ENCODE measurements around the gene SH3BP4.

DNA sequence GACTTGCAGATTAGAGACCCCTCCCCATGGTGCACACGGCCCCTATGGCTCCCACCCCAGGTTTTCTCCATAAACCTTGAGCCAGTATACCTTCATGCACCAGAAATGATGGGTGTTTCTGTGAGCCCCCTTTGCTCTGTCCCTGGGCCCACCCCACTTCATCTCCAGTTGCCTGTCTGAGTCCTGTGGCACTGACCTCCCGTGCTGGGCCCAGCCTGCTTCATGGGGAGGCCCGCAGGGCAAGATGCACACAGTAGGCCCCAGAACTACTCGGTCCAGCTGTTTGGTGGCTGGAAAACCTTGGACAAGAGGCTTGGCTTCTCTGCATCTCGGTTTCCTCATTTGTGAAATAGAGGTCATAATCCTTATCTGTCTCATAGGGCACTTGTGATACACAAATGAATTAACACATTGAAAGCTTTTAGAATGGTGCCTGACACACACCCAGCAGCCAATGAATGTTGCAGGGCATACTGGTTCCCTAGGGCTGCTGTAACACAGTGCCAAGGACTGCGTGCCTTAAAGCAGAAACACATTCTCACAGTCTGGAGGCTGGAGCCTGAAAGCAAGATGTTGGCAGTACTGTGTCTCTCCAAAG, 58.4 kb downstream of the SH3BP4 start:
- TF ChIP-seq, protein P1, sequence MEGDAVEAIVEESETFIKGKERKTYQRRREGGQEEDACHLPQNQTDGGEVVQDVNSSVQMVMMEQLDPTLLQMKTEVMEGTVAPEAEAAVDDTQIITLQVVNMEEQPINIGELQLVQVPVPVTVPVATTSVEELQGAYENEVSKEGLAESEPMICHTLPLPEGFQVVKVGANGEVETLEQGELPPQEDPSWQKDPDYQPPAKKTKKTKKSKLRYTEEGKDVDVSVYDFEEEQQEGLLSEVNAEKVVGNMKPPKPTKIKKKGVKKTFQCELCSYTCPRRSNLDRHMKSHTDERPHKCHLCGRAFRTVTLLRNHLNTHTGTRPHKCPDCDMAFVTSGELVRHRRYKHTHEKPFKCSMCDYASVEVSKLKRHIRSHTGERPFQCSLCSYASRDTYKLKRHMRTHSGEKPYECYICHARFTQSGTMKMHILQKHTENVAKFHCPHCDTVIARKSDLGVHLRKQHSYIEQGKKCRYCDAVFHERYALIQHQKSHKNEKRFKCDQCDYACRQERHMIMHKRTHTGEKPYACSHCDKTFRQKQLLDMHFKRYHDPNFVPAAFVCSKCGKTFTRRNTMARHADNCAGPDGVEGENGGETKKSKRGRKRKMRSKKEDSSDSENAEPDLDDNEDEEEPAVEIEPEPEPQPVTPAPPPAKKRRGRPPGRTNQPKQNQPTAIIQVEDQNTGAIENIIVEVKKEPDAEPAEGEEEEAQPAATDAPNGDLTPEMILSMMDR (IDR thresholded peaks at IDR 0.05), result no peak
- no peak for TF ChIP-seq EZH2phosphoT487 (IDR thresholded peaks at IDR 0.05)
- no peak for TF ChIP-seq EZH2 (IDR thresholded peaks at IDR 0.05)

Data from neural progenitor cell (in vitro differentiated cells).